Ecto neural progenitor cell (in vitro differentiated cells): ENCODE measurements around the gene VPS25.
A peak's percentile ranks its signal among the peaks of the same experiment; 100 is the strongest.
"Not testable (repeated sequence)": the region's sequence is repeated elsewhere in the genome, so short reads cannot be mapped to it uniquely, and the experiment has no call there.

Source experiments
- DNase-seq: peaks from one replicate; pipeline ENCODE4 v3.0.0-alpha.2; 2018; ENCODE audit warnings: low spot score

VPS25 gene

DNA sequence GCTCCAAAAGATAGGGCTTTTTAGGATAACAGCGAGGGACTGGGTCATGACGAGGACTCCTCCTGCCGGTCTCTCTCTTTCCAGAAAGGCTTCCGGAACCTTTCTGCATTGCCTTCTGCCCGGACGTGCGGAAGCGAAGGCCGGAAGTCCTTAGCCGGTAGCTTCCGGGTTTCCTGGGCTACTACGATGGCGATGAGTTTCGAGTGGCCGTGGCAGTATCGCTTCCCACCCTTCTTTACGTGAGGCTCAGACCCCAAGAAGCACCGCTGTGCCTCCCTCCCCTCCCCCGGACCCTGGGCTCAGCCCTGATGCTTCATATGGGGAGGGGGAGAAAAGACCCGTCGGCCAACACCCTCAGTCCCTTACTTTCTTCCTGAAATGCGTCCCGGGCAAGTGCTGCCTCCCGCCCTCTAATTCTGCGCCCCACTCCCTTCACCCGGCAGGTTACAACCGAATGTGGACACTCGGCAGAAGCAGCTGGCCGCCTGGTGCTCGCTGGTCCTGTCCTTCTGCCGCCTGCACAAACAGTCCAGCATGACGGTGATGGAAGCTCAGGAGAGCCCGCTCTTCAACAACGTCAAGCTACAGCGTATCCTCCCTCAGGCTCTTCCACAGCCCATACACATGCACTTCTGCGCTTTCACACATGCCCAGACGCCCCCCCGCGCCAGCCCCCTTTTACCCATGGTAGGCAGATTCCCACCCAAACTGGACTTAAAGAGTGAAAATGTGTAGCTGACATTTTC is at the start of gene VPS25:
Gene VPS25 (plus strand): TSS at position 160 of the 746 bp plus-strand sequence. CDS start 27 bp downstream, at position 187.
- peak; percentile 86 for DNase-seq

- DNase-seq = no peak
Measured at GRCh38 chr17:42723636-42724035, 49.6 kb upstream of the VPS25 start.

DNA sequence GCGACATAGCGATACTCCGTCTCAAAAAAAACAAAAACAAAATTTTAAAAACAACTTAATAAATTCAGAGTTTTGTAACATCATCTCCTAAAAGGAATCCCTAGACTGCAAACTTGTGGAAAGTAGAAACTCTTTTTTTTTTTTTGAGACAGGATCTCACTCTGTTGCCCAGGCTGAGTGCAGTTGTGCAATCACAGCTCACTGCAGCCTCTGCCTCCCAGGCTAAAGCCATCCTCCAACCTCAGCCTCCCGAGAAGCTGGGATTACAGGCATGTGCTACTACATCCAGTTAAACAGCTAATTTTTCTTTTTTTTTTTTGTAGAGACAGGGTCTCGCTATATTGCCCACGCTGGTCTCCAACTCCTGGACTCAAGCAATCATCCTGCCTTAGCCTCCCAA is 48.1 kb upstream of the VPS25 start:
- DNase-seq = no peak

GRCh38 chr17:42740699-42741098 is 32.5 kb upstream of the VPS25 start:
- DNase-seq = no peak

- not testable (repeated sequence) for DNase-seq
Measured at GRCh38 chr17:42742916-42743315, 30.3 kb upstream of the VPS25 start.

DNA sequence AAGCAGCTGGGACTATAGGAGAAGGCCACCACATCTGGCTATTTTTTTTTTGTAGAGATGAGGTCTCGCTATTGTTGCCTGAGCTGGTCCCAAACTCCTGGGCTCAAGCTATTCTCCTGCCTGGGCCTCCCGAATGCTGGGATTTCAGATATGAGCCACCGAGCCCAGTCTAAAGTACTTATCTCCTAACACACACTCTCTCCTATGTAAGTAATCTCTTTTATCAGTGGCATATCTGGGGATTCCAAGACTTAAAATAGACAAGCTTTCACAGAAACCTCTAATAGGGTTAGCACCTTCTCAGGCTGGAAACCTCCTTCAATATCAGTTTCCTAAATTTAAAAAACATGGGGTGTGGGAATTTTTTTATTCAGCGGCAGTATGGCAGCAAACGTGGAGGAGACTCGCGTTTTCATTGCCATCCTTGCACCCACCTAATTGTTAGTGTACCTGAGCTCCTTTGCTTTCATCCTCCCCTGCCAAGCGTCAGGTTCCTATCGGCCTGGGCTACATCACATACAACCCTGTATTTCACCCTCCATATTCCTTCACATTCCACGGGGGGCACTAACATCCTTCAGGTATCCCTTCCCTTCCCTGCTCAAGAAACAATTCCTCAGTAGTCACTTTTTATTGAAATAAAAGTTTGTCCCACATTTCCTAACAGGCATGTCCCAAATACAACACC is 29.5 kb upstream of the VPS25 start:
- no peak for DNase-seq

- no peak for DNase-seq
Measured at GRCh38 chr17:42744283-42744805, 28.9 kb upstream of the VPS25 start.

DNA sequence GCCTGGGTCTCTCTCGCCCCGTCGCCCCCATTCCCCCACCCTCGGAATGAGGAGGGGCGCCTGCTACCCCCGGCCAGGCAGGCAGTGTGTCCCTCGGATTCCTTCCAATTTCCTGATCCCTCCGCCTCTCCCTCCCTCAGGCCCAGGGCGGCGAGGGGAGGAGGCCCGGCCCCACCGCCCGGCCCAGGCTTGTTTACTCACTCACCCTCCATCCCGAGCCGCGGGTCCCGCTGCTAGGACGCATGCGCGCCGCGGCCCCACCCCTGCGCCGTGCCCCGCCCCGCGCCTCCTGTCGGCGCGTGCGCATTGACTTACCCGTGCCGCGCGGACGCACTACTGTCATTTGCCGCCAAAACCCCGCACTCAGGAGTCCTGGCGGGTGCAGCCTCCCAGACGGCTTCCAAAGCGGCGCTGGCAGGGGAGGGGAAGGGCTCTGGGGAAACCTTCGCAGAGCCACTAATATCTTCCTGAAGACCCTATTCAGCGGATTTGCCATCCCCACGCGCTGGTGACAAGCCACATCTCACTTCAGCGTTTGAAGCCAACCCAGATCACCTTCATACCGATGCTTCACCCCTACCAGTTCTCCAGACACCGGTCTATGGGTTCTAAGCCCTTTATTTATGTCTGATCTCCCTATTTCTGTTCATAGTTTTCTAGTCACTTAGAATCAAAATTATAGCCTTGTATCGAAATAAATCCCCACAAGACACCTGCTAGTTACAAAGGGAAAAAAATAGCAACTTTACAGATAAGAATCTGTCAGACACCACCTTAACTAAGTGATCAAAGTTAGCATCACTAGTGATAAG is 28.2 kb upstream of the VPS25 start, which contains the start of gene EZH1:
Gene EZH1 (minus strand): TSS at position 235 of the 812 bp plus-strand sequence. CDS start 16,099 bp downstream, outside the sequence.
- DNase-seq = peak; percentile 99

DNA sequence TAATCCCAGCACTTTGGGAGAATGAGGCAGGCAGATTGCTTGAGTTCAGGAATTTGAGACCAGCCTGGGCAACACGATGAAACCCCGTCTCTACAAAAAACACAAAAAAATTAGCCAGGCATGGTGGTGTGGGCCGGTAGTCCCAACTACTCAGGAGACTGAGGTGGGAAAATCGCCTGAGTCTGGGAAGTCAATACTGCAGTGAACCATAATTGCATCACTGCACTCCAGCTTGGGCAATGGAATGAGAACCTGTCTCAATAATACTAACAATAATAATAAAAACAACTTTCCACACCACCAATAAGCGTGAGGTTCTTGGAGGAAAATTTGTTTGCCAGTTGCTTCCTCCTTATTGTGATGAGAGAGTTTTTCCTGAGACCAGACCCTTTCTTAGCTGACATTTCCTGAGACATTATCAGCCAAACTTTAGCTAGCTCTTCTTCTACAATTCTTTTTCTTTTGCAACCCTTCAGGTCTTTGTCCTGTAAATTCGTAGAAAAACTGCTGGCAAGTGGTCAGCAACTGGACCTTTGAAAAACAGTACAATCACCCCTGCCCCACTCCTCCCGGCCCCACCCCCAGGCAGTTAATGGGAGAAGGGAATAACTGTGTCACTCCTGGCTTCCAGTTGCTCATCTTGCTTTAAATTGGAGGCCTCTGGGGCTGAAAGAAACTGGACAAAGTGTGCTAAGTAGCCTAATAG is 24.9 kb upstream of the VPS25 start:
- no peak for DNase-seq

DNA sequence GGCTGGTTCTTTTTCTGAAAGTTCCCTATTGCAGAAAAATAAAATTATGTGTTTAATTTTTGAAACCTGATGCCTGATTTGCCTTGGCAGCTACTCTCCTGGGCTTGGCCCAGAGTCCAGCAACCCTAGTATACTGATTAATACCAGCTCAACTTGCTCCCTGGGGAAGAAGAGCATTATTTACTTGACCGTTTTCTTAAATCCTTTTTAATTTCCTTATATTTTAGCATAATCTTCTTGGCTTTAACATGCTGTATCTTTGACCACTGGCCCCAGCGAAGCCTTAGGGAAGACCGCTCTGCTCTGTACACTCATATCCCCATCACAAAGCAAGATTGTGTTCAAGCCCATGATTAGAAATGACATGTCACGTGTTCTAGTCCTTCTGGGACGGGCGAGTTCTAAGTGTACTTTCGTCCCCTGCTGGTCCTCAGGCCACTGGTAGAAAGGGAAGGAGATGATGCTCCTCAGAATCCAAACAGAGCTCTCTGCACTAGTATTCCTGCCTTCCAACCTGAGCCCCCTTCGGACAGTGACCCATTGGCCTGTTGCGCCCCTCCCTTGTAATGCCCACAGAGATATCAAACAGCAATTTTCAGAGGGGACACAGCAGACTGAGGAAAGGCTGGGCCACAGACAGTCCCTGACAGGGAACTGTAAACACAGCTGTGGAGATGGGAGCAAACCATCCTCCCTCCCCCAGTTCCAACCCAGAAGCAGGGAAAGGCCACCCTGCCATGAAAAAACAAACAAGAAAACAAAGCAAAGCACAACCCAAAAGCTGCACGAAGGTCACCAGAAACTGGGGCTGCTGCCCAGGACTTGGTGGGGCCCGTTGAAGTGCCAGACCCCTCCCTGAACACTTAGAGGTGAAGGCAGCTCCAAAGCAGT is 24.1 kb upstream of the VPS25 start:
- DNase-seq = no peak

DNA sequence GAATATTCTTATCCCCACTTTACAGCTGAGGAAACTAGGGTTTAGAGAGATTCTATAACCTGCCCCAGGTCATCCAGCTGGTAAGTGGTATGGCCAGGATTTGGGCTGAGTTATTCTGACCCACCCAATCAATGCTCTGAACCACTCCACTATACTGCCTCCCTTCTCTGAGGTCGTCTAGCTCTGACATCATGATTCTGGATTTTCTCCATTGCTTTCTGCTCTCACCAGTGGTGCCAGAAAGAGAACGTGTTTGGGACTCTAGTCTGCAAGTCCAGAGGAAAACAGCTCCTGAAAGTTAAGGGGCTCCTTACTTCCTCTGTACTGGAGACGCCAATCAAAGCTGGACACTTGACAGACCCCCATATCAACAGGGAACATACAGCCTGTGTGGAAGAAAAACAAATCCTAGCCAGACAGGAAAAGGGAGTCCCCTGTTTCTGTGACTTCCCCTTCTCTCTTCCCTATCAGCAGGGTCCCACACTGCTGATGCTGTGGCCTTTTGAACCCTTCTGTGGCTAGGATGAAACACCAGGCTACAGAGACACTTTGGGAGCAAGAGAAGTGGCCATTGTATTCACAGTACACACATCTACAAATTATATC is 22.4 kb upstream of the VPS25 start:
- DNase-seq = no peak

DNA sequence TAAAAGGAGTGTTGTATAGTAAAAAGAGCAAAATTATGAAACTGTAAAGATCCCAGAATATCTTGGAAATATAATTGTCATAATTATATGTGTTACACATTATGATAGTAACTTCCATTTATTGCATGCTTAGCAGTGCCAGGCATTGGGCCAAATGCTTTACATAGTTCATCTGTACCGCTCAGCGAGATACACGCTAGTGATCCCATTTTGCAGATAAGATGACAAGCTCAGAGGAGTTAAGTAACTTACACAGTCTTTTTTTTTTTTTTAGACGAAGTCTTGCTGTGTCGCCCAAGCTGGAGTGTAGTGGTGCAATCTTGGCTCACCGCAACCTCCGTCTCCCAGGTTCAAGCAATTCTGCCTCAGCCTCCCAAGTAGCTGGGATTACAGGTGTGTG is 21.6 kb upstream of the VPS25 start:
- DNase-seq = no peak

DNA sequence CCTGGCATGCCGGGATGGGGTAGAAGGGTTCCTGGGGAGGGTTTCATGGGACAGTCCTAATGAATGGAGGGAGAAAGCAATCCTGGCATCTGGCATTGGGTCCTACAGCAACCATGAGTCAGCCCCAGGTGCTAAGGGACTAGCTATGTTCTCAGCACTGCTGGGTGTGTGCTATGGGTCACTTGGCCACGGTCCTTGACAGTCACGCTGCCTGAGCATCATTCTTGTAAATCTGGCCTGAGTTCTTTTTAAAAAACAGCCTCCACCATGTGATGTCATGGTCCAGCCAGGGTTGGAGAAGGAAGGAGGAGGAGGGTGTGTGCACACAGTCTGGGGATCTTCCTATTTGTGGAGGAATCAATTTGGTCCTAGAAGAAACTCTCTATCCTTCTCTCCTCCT is 18.5 kb upstream of the VPS25 start:
- no peak for DNase-seq

DNA sequence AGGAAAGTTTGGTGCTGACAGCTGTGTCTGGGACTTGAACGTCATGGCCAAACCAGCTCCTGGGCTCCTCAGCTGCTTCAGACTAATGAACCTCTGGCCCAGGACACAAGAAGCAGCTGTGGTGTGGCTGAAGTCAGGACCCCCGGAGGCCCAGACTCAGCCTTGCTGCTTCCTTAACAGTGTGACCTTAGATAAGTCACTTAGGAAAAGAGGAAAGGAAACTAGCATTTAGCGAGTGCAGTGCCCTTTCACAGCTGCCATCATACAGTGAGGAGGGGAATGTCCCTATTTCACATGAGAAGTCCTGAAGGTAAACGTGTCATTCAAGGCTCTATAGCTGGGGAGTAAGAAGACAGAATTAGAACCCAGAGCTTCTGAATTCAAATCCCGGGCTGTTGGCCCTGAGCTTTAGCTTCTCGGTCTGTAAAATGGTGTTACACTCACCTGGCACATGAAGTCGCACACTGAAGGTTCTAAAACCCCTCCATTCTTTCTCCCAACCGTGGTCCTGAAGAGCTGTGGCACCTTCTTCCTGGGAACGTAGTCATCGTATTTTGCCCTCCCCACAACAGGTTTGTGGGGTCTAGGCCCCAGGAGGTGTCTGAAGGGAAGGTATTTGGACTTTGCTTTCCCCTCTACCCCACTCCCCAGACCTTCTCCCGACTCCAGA is 13.1 kb upstream of the VPS25 start:
- no peak for DNase-seq

DNA sequence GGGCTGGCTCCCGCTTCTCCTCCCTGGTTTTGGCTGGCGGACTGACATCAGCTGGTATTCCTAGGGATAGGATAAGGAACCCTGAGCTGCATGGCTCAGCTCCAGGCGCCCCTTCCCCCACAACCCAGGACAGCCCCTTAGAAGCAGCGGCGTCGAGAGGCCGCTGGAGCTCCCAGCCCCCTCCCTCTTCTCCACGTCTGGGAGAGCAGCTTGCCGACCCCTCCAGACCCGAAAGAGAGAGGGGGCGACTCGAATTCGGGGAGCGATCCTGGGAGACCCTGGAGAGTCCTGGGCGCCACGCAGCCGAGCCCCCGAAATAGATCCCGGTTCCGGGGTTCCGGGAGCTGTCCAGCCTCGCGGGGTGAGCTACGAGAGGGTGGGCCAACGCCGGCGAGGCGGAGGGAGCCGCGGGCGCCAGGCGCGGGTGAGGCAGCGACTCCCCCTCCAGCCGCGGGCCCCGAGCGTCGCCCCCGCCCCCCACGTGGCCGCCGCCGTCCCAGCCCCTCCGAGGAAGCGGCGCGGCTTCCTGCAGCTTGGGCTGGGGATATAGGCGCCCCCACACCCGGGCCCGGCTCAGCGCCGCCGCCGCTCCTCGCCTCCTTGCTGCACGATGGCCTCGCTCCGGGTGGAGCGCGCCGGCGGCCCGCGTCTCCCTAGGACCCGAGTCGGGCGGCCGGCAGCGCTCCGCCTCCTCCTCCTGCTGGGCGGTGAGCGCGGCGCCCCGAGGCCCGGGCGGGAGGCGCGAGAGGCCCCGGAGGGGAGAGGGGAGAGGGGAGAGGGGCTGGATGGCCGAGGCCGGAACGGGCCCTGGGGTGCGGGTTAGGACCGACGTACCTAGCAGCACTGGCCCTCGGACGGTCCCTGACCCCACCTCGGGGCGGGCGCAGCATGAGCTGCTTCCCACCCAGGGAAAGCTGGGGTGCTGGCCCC is 12.3 kb upstream of the VPS25 start, which contains the start of gene RAMP2:
Gene RAMP2 (plus strand): TSS at position 576 of the 930 bp plus-strand sequence. CDS start 35 bp downstream, at position 611.
- DNase-seq = peak; percentile 80

- DNase-seq = no peak
Measured at GRCh38 chr17:42761638-42762037, 11.6 kb upstream of the VPS25 start.

DNA sequence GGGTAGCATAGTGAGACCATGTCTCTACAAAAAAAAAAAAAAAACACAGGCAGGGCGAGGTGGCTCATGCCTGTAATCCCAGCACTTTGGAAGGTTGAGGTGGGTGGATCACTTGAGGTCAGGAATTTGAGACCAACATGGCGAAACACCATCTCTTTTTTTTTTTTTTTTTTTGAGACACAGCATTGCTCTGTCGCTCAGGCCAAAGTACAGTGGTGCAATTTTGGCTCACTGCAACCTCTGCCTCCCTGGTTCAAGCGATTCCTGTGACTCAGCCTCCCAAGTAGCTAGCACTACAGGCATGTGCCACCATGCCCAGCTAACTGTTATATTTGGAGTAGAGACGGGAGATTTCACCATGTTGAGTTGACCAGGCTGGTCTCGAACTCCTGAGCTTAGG is 7.1 kb upstream of the VPS25 start:
- DNase-seq = no peak

GRCh38 chr17:42767512-42767911 is 5.7 kb upstream of the VPS25 start:
- no peak for DNase-seq
